Right lobe of liver (tissue), 4 donors: Measurements from ENCODE around the gene CACNB4.

Experiments used
- CTCF ChIP-seq, 4 donors: fragments of 200-600 bp in 3 of 4; fragments of 450-650 bp in 1 of 4; IDR thresholded peaks; one replicate each; pipeline versions ENCODE4 v1.5.1 to v1.8.0; 2016 to 2022; ENCODE audit warnings: antibody characterized with exemption in 4 of 4, mild to moderate bottlenecking in 2 of 4
- POLR2A ChIP-seq: fragments of 450-650 bp; IDR thresholded peaks from one replicate; pipeline ENCODE4 v1.6.1; 2017; ENCODE audit warnings: antibody characterized with exemption, mild to moderate bottlenecking
- donor health status: DM: no; HTN: no; CAD: no.
- donor health status: DM: no; HTN: no; CAD: no.
- donor health status: DM: no; HTN: yes; CAD: no.

GRCh38 chr2:151899156-151899555 is 199.7 kb downstream of the CACNB4 start:
- TF ChIP-seq CTCF (IDR thresholded peaks at IDR 0.05), result no peak
- no peak for TF ChIP-seq POLR2A
